Measurements from ENCODE around the gene CELSR2. TPM values are rescaled to one million over a fixed set of nuclear protein-coding genes. Genes with fewer than 3 reads are reported as not detected.

CELSR2 gene
- total and polyA plus RNA-seq, 2 experiments from 2014 or later = 6.1 to 12.9 TPM

DNA sequence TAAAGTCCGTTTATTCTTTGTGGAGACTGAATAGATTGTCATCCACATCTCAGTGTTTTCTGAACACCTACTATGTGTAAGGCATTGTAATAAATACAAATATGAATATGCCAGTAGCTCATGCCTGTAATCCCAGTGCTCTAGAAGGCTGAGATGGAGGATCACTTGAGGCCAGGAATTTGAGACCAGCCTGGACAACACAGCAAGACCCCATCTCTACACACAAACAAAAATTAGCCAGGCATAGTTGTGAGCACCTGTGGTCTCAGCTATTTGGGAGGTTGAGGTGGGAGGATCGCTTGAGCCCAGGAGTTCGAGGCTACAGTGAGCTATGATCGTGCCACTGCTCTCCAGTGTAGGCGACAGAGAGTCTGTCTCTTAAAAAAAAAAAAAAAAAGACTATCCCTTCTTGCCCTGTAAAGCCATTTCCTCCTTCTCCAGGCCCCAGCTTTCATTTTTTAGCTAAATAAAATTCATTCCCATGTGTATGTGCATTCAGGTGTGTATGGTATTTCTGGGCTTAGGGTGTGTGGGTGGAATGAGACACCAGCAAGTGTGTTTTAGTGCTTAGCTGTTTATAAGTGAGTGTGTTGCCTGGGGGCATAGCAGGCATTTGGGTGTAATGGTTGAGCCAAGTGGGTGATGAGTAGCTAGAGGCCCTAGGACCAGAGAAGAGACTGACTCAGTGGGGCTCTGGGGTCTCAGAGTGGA lies 7.8 kb downstream of the CELSR2 start:
- Histone ChIP-seq H3K36me3 (no peaks in the 10 kb centered on the region), H3K9me3 (ENCODE audit: low read depth) (no peaks in the 10 kb centered on the region), H3K4me3 (no peak overlapping the region), H3K4me1 (ENCODE audit: low read depth) (peaks cover 14% of the 10 kb centered on the region), H3K27me3 (no peaks in the 10 kb centered on the region), H3K27ac (no peak overlapping the region)
- no peak for DNase-seq (ENCODE audit: low read depth in 1 of 2, low spot score in 1 of 2)
- TF ChIP-seq, protein P1, sequence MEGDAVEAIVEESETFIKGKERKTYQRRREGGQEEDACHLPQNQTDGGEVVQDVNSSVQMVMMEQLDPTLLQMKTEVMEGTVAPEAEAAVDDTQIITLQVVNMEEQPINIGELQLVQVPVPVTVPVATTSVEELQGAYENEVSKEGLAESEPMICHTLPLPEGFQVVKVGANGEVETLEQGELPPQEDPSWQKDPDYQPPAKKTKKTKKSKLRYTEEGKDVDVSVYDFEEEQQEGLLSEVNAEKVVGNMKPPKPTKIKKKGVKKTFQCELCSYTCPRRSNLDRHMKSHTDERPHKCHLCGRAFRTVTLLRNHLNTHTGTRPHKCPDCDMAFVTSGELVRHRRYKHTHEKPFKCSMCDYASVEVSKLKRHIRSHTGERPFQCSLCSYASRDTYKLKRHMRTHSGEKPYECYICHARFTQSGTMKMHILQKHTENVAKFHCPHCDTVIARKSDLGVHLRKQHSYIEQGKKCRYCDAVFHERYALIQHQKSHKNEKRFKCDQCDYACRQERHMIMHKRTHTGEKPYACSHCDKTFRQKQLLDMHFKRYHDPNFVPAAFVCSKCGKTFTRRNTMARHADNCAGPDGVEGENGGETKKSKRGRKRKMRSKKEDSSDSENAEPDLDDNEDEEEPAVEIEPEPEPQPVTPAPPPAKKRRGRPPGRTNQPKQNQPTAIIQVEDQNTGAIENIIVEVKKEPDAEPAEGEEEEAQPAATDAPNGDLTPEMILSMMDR (IDR thresholded peaks at IDR 0.05; ENCODE audit: low read depth, low read length) = no peak

- no peak overlapping the region for H3K4me3 ChIP-seq
- no peaks in the 10 kb centered on the region for H3K9me3 ChIP-seq (ENCODE audit: low read depth)
- no peaks in the 10 kb centered on the region for H3K27me3 ChIP-seq
- no peaks in the 10 kb centered on the region for H3K36me3 ChIP-seq
- peaks cover 14% of the 10 kb centered on the region for H3K4me1 ChIP-seq (ENCODE audit: low read depth)
- TF ChIP-seq, protein P1 (IDR thresholded peaks at IDR 0.05; ENCODE audit: low read depth, low read length) = no peak
- no peak overlapping the region for H3K27ac ChIP-seq
- DNase-seq (ENCODE audit: low read depth in 1 of 2, low spot score in 1 of 2) = no peak
Measured at GRCh38 chr1:109257682-109258421, 8.5 kb downstream of the CELSR2 start.

DNA sequence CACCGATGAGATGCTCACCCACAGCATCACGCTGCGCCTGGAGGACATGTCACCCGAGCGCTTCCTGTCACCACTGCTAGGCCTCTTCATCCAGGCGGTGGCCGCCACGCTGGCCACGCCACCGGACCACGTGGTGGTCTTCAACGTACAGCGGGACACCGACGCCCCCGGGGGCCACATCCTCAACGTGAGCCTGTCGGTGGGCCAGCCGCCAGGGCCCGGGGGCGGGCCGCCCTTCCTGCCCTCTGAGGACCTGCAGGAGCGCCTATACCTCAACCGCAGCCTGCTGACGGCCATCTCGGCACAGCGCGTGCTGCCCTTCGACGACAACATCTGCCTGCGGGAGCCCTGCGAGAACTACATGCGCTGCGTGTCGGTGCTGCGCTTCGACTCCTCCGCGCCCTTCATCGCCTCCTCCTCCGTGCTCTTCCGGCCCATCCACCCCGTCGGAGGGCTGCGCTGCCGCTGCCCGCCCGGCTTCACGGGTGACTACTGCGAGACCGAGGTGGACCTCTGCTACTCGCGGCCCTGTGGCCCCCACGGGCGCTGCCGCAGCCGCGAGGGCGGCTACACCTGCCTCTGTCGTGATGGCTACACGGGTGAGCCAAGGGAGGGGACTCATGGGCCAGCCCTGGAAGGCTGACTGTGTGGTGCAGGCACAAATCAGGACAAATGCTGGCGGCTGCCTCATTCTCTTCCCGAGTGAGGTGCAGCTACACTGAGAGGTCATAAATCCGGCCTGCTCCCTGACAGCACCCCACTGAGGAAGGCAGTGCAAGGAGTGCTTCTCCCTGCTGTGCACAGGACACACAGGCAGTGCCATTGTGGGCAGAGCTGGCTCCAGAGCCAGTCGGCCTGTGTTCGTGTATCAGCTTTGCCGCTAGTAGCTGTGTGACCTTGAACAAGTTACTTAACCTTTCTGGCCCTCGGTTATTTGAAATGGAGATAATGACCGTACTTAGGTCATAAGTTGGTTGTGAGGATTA lies 9.4 kb downstream of the CELSR2 start:
- TF ChIP-seq, protein P1 (IDR thresholded peaks at IDR 0.05; ENCODE audit: low read depth, low read length) = no peak
- Histone ChIP-seq H3K27me3 (no peaks in the 10 kb centered on the region), H3K4me1 (ENCODE audit: low read depth) (peaks cover 10% of the 10 kb centered on the region), H3K4me3 (no peak overlapping the region), H3K9me3 (ENCODE audit: low read depth) (no peaks in the 10 kb centered on the region), H3K36me3 (no peaks in the 10 kb centered on the region), H3K27ac (no peak overlapping the region)
- DNase-seq (ENCODE audit: low read depth in 1 of 2, low spot score in 1 of 2) = no peak

DNA sequence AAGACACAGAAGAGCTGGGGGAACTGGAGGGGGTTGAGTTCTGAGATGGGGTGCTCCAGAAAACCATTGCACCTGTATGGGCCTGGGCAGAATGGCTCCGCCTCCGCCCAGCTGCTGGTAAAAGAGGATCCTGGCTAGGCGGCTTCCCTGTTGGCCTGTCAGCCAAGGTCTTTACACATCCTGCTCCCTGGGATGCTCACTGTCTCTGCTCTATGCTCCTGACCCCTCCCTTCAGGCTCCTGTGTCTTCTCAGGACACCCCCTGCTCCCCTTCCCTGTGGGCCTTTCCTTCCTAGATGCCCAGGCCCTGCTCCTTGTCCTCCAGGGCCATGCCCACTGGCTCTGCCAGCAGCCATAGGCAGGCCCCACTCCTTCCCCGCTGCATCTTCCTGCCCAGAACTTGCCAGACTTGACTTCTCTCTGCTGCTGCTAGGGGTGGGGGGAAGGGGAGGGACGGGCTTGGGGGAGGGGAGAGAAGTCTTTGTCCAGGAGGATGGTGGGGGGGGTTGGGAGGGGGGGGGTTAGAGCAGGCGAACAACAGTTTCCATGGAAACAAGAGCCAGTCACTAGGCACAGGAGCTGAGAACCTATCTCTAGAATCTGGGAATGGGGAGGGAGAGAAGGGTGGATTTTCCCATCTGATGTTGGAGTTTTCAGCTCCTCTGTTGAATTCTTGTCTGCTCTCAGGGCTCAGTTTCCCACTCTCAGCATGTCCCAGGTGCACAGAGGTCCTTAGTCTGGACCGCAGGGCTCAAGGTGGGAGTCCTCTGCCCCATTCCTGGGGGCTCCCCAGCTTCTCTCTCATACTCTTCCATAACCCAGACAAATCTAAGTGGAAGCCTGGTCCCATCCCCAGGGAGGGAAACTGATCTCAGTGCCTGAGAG lies 10.6 kb downstream of the CELSR2 start:
- TF ChIP-seq, protein P1 (IDR thresholded peaks at IDR 0.05; ENCODE audit: low read depth, low read length) = no peak
- H3K27ac ChIP-seq = no peak overlapping the region
- no peak overlapping the region for H3K4me3 ChIP-seq

More for the DNA sequence above, 10.6 kb downstream of the CELSR2 start:
- no peaks in the 10 kb centered on the region for H3K27me3 ChIP-seq
- no peaks in the 10 kb centered on the region for H3K9me3 ChIP-seq (ENCODE audit: low read depth)
- DNase-seq (ENCODE audit: low read depth in 1 of 2, low spot score in 1 of 2) = no peak
- no peaks in the 10 kb centered on the region for H3K36me3 ChIP-seq
- no peaks in the 10 kb centered on the region for H3K4me1 ChIP-seq (ENCODE audit: low read depth)

Measured in cardiac muscle cell (in vitro differentiated cells and primary cell).